ENCODE data around the gene ITGB5.

ITGB5 gene

GRCh38 chr3:124832782-124833709 lies 54.1 kb downstream of the ITGB5 start:
- DNase-seq (ENCODE audit: low spot score) = no peak
- no peak for ATAC-seq (ENCODE audit: low read depth)
- Histone ChIP-seq H3K9me3 (ENCODE audit: severe bottlenecking) (no peaks in the 10 kb centered on the region), H3K27me3 (ENCODE audit: insufficient read depth, poor library complexity, severe bottlenecking) (no peaks in the 10 kb centered on the region), H3K4me1 (ENCODE audit: insufficient read depth, poor library complexity, severe bottlenecking) (peaks cover 33% of the 10 kb centered on the region), H3K36me3 (ENCODE audit: low read depth) (peaks cover 12% of the 10 kb centered on the region), H3K27ac (ENCODE audit: poor library complexity, severe bottlenecking) (no peak overlapping the region), H3K4me3 (ENCODE audit: severe bottlenecking) (no peak overlapping the region)
- TF ChIP-seq, protein P1, sequence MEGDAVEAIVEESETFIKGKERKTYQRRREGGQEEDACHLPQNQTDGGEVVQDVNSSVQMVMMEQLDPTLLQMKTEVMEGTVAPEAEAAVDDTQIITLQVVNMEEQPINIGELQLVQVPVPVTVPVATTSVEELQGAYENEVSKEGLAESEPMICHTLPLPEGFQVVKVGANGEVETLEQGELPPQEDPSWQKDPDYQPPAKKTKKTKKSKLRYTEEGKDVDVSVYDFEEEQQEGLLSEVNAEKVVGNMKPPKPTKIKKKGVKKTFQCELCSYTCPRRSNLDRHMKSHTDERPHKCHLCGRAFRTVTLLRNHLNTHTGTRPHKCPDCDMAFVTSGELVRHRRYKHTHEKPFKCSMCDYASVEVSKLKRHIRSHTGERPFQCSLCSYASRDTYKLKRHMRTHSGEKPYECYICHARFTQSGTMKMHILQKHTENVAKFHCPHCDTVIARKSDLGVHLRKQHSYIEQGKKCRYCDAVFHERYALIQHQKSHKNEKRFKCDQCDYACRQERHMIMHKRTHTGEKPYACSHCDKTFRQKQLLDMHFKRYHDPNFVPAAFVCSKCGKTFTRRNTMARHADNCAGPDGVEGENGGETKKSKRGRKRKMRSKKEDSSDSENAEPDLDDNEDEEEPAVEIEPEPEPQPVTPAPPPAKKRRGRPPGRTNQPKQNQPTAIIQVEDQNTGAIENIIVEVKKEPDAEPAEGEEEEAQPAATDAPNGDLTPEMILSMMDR (IDR thresholded peaks at IDR 0.05; ENCODE audit: poor library complexity, severe bottlenecking) = no peak

DNA sequence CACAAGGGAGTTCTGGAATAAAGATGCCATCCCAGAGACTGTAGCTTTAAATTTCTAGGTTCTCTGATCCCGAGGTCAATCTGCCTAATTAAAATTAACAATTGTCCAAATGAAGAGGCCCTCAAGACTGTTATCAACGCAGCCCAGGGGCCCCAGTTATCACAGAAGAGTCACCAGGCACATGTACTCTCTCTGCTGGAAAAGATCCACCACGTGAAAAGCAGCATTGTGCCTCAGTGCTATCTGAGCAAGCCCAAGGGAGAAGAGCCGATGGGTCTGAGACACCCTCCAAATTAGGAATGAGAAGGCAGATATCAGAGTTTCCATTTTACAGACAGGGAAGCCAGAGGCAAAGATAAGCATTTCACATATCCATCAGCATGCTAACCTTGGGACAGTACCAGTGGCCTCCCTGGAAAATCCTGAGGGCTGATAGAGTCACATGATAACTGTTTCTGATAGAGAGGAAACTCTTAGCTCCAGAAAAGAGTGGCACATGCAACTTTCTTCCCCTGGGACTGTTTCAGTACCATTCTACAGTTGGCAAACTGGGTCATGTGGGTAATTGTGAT lies 55.5 kb downstream of the ITGB5 start:
- peaks cover 30% of the 10 kb centered on the region for H3K4me1 ChIP-seq (ENCODE audit: insufficient read depth, poor library complexity, severe bottlenecking)
- no peak overlapping the region for H3K27ac ChIP-seq (ENCODE audit: poor library complexity, severe bottlenecking)
- no peaks in the 10 kb centered on the region for H3K27me3 ChIP-seq (ENCODE audit: insufficient read depth, poor library complexity, severe bottlenecking)
- H3K9me3 ChIP-seq (ENCODE audit: severe bottlenecking) = no peaks in the 10 kb centered on the region
- peaks cover 12% of the 10 kb centered on the region for H3K36me3 ChIP-seq (ENCODE audit: low read depth)
- no peak overlapping the region for H3K4me3 ChIP-seq (ENCODE audit: severe bottlenecking)
- TF ChIP-seq, protein P1 (IDR thresholded peaks at IDR 0.05; ENCODE audit: poor library complexity, severe bottlenecking) = no peak
- DNase-seq (ENCODE audit: low spot score) (no peak), ATAC-seq (ENCODE audit: low read depth) (no peak)

DNA sequence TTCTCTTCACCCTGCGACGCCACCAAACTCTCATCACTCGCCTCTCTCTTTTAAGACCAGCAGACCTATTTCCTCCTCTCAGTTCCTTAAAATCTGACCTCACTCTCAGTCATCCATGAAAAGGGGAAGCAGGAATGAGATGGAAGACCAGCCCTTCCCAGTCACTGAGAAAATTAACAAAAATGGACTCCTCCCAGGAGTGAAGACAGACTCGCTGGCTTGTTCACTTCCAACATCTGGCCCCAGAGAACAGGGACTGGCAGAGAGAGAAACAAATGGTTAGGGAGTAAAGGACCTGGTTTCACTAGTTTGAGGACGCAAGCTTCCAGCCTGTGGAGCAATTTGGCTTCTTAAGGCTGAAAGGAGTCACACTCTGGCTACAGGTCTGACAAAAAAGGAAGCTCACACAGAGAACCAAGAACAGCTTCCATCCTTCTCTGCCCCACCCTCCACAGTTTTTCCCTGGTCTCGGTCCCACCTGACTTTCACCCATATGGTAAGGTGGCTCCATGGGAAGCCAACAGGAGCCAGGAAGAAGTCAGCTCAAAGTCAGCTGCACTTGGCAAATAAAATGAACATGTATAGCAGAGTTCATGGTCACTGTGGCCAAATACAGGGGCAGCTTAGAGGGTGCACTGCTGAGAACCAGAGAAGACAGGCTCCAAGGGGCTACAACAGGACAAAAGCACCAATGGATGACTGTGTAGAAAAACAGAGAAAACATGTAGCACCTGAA lies 57.2 kb downstream of the ITGB5 start:
- Histone ChIP-seq H3K9me3 (ENCODE audit: severe bottlenecking) (no peaks in the 10 kb centered on the region), H3K27me3 (ENCODE audit: insufficient read depth, poor library complexity, severe bottlenecking) (no peaks in the 10 kb centered on the region), H3K36me3 (ENCODE audit: low read depth) (peaks cover 12% of the 10 kb centered on the region), H3K4me3 (ENCODE audit: severe bottlenecking) (no peak overlapping the region), H3K27ac (ENCODE audit: poor library complexity, severe bottlenecking) (no peak overlapping the region), H3K4me1 (ENCODE audit: insufficient read depth, poor library complexity, severe bottlenecking) (peaks cover 22% of the 10 kb centered on the region)
- no peak for ATAC-seq (ENCODE audit: low read depth)
- no peak for DNase-seq (ENCODE audit: low spot score)
- TF ChIP-seq, protein P1 (IDR thresholded peaks at IDR 0.05; ENCODE audit: poor library complexity, severe bottlenecking) = no peak

DNA sequence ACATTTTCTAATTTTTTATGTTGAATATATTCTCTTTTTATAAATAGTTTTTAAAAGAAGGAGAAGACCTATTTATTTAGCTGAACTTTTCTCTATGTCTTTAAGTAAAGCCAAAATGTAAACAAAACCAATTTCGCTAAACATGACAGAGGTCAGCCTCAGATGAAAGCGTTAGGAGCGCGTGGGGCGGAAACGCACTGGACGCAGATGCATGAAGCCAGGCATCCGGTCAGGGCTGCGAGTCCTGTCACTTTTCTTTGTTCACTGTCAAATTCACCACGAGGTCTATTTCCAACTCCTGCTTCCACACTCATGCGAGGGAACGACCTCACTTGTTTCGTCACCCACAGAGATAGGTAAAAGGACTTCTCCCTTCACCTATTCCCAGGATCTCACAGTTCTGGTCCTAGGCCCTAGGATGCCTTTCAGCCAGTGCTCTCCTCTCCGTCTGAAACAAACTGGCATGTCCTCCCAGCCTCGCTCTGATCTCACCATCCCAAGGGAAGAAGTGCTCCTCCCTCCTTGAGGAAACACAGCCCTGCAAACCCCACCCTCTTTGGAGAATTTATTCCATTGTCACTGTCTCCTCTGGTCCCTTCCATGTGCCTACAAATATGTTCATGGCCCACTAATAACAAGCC lies 57.9 kb downstream of the ITGB5 start:
- peaks cover 12% of the 10 kb centered on the region for H3K36me3 ChIP-seq (ENCODE audit: low read depth)
- no peak overlapping the region for H3K27ac ChIP-seq (ENCODE audit: poor library complexity, severe bottlenecking)
- no peaks in the 10 kb centered on the region for H3K9me3 ChIP-seq (ENCODE audit: severe bottlenecking)
- peaks cover 19% of the 10 kb centered on the region for H3K4me1 ChIP-seq (ENCODE audit: insufficient read depth, poor library complexity, severe bottlenecking)
- H3K4me3 ChIP-seq (ENCODE audit: severe bottlenecking) = no peak overlapping the region
- DNase-seq (ENCODE audit: low spot score) (no peak), ATAC-seq (ENCODE audit: low read depth) (no peak)
- no peaks in the 10 kb centered on the region for H3K27me3 ChIP-seq (ENCODE audit: insufficient read depth, poor library complexity, severe bottlenecking)
- TF ChIP-seq, protein P1 (IDR thresholded peaks at IDR 0.05; ENCODE audit: poor library complexity, severe bottlenecking) = no peak
